Smooth muscle cell (in vitro differentiated cells): ENCODE results near the gene ARHGAP15. TPM values are rescaled to one million over a fixed set of nuclear protein-coding genes. Genes with fewer than 3 reads are reported as not detected.

Experiments used
- DNase-seq: peaks from one replicate; lab custom pipeline; 2025; ENCODE audit not compliant: unreplicated experiment; lab: John Stamatoyannopoulos, UW
- H2AFZ ChIP-seq: fragments of 200-600 bp; sonication (generic); 2 replicates; pipeline ENCODE4 v1.6.0; 2016; ENCODE audit warnings: antibody characterized with exemption, low read depth, mild to moderate bottlenecking
- H3F3A ChIP-seq: fragments of 200-600 bp; sonication (generic); 2 replicates; pipeline ENCODE4 v1.6.0; 2017; ENCODE audit warnings: antibody characterized with exemption, low read depth
- H3K27ac ChIP-seq: fragments of 200-600 bp; sonication (generic); 2 replicates; pipeline ENCODE4 v1.5.1; 2016; ENCODE audit warnings: low read depth, mild to moderate bottlenecking
- H3K27me3 ChIP-seq: fragments of 200-600 bp; sonication (generic); 2 replicates; pipeline ENCODE4 v1.6.1; 2016; ENCODE audit warnings: low read depth, mild to moderate bottlenecking
- H3K36me3 ChIP-seq: fragments of 200-600 bp; sonication (generic); 2 replicates; pipeline ENCODE4 v1.5.1; 2016; ENCODE audit warnings: low read depth
- H3K4me1 ChIP-seq: fragments of 200-600 bp; sonication (generic); 2 replicates; pipeline ENCODE4 v1.5.1; 2016; ENCODE audit warnings: low read depth
- H3K4me2 ChIP-seq: fragments of 200-600 bp; sonication (generic); 2 replicates; pipeline ENCODE4 v1.6.0; 2016; ENCODE audit warnings: mild to moderate bottlenecking
- H3K4me3 ChIP-seq: fragments of 200-600 bp; sonication (generic); 2 replicates; pipeline ENCODE4 v1.5.1; 2016; ENCODE audit warnings: mild to moderate bottlenecking
- H3K79me2 ChIP-seq: fragments of 200-600 bp; sonication (generic); 2 replicates; pipeline ENCODE4 v1.6.0; 2016; ENCODE audit warnings: low read depth, mild to moderate bottlenecking
- H3K9ac ChIP-seq: fragments of 200-600 bp; sonication (generic); 2 replicates; pipeline ENCODE4 v1.6.0; 2016; ENCODE audit warnings: low read depth
- H3K9me3 ChIP-seq: fragments of 200-600 bp; sonication (generic); replicated peaks from 2 replicates; pipeline ENCODE4 v1.5.1; 2016; ENCODE audit warnings: low read depth
- H4K20me1 ChIP-seq: fragments of 200-600 bp; sonication (generic); 2 replicates; pipeline ENCODE4 v1.6.0; 2016; ENCODE audit warnings: low read depth
- WGBS: methylation state at CpG from one replicate; pipeline ENCODE4 v1.1.7; 2016; ENCODE audit warnings: low lambda C conversion rate; 5-methylcytosine and 5-hydroxymethylcytosine counted together
- polyA plus RNA-seq: library from polyadenylated mRNA; unstranded; fragments of >200 nt; fragmentation: Nextera tagmentation; extraction: Ambion mirVana; gene quantifications from 2 replicates; pipeline ENCODE4 v1.2.1, GENCODE V29; 2016
- total RNA-seq: library from RNA; depleted of rRNA; stranded (reverse); fragments of >200 nt; gene quantifications from 2 replicates; pipeline ENCODE4 v1.2.3, GENCODE V29; 2014
- TF ChIP-seq, protein P1 (sequence below): fragments of 200-600 bp; sonication (generic); IDR thresholded peaks from 2 replicates; pipeline ENCODE4 v1.5.1; 2017; ENCODE audit warnings: borderline replicate concordance, mild to moderate bottlenecking, antibody characterized with exemption; ENCODE audit not compliant: insufficient read depth, poor library complexity, severe bottlenecking

The ARHGAP15 gene
- total and polyA plus RNA-seq, 2 experiments from 2014 or later: not detected

GRCh38 chr2:143702931-143703330, 573.7 kb downstream of the ARHGAP15 start:
- 37% methylated on average over 1 of the region's 1 CpG for WGBS
- Histone ChIP-seq H3K79me2 (no peaks in the 10 kb centered on the region), H3F3A (peaks cover 13% of the 10 kb centered on the region), H3K4me2 (no peak overlapping the region), H4K20me1 (no peaks in the 10 kb centered on the region), H3K4me3 (no peak overlapping the region), H3K27ac (no peak overlapping the region), H3K9me3 (no peaks in the 10 kb centered on the region), H3K27me3 (no peaks in the 10 kb centered on the region), H3K9ac (no peak overlapping the region), H3K4me1 (no peaks in the 10 kb centered on the region), H2AFZ (no peak overlapping the region), H3K36me3 (no peaks in the 10 kb centered on the region)
- no peak for DNase-seq
- TF ChIP-seq, protein P1, sequence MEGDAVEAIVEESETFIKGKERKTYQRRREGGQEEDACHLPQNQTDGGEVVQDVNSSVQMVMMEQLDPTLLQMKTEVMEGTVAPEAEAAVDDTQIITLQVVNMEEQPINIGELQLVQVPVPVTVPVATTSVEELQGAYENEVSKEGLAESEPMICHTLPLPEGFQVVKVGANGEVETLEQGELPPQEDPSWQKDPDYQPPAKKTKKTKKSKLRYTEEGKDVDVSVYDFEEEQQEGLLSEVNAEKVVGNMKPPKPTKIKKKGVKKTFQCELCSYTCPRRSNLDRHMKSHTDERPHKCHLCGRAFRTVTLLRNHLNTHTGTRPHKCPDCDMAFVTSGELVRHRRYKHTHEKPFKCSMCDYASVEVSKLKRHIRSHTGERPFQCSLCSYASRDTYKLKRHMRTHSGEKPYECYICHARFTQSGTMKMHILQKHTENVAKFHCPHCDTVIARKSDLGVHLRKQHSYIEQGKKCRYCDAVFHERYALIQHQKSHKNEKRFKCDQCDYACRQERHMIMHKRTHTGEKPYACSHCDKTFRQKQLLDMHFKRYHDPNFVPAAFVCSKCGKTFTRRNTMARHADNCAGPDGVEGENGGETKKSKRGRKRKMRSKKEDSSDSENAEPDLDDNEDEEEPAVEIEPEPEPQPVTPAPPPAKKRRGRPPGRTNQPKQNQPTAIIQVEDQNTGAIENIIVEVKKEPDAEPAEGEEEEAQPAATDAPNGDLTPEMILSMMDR: no peak

- peaks cover 13% of the 10 kb centered on the region for H3F3A ChIP-seq
- H3K4me1 ChIP-seq: no peaks in the 10 kb centered on the region
- no peaks in the 10 kb centered on the region for H3K79me2 ChIP-seq
- H3K4me3 ChIP-seq: no peak overlapping the region
- no peaks in the 10 kb centered on the region for H4K20me1 ChIP-seq
- H3K27ac ChIP-seq: peak overlapping the region; percentile 66
- 68% methylated on average over 3 of the region's 3 CpGs for WGBS
- H3K36me3 ChIP-seq: no peaks in the 10 kb centered on the region
- H3K27me3 ChIP-seq: no peaks in the 10 kb centered on the region
- H2AFZ ChIP-seq: no peak overlapping the region
- no peaks in the 10 kb centered on the region for H3K9me3 ChIP-seq
- TF ChIP-seq, protein P1: no peak
- peak overlapping the region; percentile 64 for H3K4me2 ChIP-seq
- DNase-seq: no peak
- H3K9ac ChIP-seq: no peak overlapping the region
Observed at GRCh38 chr2:143704451-143705106, 575.4 kb downstream of the ARHGAP15 start.

DNA sequence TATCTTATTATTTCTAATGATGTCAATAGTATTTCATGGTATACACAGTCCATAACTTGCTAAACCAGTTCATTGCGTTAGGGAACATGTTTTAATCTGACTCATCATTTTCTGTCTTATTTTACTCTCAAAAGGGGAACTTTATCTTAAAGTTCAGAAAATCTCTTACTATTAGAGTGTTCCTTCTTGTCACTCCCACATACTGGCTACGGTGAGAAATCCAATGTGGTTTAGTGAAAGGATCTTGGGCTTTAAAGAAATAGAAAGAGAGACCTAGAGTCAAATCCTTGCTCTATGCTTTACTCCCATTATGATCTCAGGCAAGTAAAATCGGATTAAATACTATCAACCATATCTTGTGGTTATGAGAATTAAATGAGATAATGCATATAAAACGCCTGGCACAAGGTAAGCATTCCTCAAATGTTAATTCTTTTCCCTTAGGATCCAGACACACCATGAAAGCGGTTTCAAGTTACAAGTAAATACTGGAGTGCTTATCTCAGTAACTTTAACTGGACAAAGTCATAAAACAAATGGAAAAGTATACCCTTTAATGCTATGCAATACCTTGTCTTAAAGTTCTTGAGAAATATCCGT, 576.0 kb downstream of the ARHGAP15 start:
- Histone ChIP-seq H4K20me1 (no peaks in the 10 kb centered on the region), H3K4me1 (no peaks in the 10 kb centered on the region), H3K9ac (no peak overlapping the region), H3K4me3 (peak overlapping the region; percentile 1), H3K4me2 (peak overlapping the region; percentile 64), H2AFZ (no peak overlapping the region), H3K79me2 (no peaks in the 10 kb centered on the region), H3K9me3 (no peaks in the 10 kb centered on the region), H3K27me3 (no peaks in the 10 kb centered on the region), H3F3A (peaks cover 13% of the 10 kb centered on the region), H3K27ac (peak overlapping the region; percentile 66), H3K36me3 (no peaks in the 10 kb centered on the region)
- DNase-seq: no peak
- WGBS: 7% methylated on average over 6 of the region's 6 CpGs
- TF ChIP-seq, protein P1: no peak
